Measurements from ENCODE around the gene PARVB.

Gene PARVB

DNA sequence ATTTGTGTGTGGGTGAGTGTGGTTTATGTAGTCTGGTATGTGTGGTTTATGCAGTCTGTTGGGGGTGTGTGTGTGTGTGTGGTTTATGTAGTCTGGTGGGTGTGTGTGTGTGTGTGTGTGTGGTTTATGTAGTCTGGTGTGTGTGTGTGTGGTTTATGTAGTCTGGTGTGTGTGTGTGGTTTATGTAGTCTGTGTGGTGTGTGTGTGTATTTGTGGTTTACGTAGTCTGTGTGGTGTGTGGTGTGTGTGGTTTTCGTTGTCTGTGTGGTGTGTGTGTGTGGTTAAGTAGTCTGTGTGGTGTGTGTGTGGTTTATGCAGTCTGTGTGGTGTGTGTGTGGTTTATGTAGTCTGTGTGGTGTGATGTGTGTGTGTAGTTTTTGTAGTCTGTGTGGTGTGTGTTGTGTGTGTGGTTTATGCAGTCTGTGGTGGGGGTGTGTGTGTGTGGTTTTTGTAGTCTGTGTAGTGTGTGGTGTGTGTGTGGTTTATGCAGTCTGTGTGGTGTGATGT lies 130.4 kb downstream of the PARVB start:
- DNase-seq = no peak
- Histone ChIP-seq H3K4me3 (ENCODE audit: low read depth, low read length) (no peak overlapping the region), H3K27me3 (no peaks in the 10 kb centered on the region), H3K36me3 (no peaks in the 10 kb centered on the region), H3K4me1 (no peaks in the 10 kb centered on the region), H3K9me3 (no peaks in the 10 kb centered on the region)
- TF ChIP-seq, protein P1, sequence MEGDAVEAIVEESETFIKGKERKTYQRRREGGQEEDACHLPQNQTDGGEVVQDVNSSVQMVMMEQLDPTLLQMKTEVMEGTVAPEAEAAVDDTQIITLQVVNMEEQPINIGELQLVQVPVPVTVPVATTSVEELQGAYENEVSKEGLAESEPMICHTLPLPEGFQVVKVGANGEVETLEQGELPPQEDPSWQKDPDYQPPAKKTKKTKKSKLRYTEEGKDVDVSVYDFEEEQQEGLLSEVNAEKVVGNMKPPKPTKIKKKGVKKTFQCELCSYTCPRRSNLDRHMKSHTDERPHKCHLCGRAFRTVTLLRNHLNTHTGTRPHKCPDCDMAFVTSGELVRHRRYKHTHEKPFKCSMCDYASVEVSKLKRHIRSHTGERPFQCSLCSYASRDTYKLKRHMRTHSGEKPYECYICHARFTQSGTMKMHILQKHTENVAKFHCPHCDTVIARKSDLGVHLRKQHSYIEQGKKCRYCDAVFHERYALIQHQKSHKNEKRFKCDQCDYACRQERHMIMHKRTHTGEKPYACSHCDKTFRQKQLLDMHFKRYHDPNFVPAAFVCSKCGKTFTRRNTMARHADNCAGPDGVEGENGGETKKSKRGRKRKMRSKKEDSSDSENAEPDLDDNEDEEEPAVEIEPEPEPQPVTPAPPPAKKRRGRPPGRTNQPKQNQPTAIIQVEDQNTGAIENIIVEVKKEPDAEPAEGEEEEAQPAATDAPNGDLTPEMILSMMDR (IDR thresholded peaks at IDR 0.05; ENCODE audit: low read depth, low read length) = no peak

DNA sequence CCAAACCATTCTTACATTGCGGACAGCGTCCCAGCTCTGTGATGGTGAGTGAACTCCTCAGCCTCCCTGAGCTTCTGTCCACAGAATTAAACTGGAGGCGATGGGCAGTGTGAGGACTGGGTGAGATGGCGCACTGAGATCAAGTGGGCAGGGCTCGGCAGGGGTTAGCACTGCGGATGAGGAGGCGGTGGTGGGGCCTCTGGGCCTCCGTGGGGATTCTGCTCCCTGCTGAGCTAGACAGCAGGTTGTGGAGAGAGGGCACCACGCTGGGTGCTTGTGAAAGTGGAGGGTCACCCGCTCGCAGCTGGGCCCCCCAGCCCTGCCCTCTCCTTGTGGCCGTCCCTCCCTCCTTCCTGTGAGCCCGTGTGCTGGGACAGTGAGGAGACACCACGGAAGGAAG lies 131.0 kb downstream of the PARVB start:
- TF ChIP-seq, protein P1 (IDR thresholded peaks at IDR 0.05; ENCODE audit: low read depth, low read length) = no peak
- Histone ChIP-seq H3K9me3 (no peaks in the 10 kb centered on the region), H3K4me3 (ENCODE audit: low read depth, low read length) (no peak overlapping the region), H3K4me1 (no peaks in the 10 kb centered on the region), H3K36me3 (no peaks in the 10 kb centered on the region), H3K27me3 (no peaks in the 10 kb centered on the region)
- DNase-seq = no peak

DNA sequence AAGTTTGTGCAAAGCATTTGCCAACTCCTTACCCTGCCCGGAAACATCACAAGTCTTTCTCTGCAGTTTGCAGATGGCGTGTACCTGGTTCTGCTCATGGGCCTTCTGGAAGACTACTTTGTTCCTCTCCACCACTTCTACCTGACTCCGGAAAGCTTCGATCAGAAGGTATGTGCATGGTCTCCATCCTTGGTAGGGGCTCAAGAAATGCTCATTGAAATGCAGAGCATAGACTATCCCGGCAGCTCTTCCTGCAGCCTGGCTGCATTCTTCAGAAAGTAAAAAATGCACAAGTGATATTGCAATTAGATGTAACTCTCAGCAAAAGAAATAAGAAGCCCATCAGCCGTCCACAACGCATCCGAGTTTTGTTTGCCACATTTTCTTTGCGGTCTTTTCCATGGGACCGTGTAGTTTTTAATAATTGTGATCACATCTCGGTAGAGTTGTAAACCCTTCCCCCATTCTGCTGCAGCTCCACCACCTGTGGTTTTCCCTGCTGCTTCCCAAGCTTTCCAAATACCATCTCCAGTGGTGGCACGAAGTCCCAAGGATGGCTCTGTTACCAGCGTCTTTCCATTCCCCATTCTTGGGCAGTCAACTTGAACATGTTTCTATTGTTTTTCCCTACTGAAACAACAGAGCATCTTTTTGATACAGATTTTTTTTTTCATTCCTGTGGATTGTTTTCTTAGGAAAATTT lies 134.0 kb downstream of the PARVB start:
- Histone ChIP-seq H3K4me3 (ENCODE audit: low read depth, low read length) (no peak overlapping the region), H3K27me3 (no peaks in the 10 kb centered on the region), H3K9me3 (no peaks in the 10 kb centered on the region), H3K36me3 (no peaks in the 10 kb centered on the region), H3K4me1 (no peaks in the 10 kb centered on the region)
- DNase-seq = no peak
- TF ChIP-seq, protein P1 (IDR thresholded peaks at IDR 0.05; ENCODE audit: low read depth, low read length) = no peak

DNA sequence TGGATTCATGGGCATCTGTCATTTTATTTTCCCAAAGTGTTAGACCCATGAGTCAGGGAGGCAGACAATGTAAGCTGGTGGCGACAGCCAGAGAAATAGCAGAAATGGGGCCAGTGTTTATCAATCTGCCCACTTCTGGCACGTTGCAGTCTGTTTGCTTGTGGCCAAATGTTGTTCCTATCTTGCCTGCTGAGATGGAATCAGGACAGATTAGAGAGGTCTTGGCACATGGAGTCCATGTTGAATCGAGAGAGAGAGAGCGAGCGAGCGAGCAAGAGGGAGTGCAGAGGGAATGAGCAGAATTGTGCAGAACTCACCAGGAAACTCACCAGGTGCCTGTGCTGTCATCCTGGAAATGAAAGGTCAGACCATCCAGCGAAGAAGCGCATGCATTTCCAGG lies 134.7 kb downstream of the PARVB start:
- TF ChIP-seq, protein P1 (IDR thresholded peaks at IDR 0.05; ENCODE audit: low read depth, low read length) = no peak
- Histone ChIP-seq H3K4me3 (ENCODE audit: low read depth, low read length) (no peak overlapping the region), H3K27me3 (no peaks in the 10 kb centered on the region), H3K4me1 (no peaks in the 10 kb centered on the region), H3K9me3 (no peaks in the 10 kb centered on the region), H3K36me3 (no peaks in the 10 kb centered on the region)
- no peak for DNase-seq

DNA sequence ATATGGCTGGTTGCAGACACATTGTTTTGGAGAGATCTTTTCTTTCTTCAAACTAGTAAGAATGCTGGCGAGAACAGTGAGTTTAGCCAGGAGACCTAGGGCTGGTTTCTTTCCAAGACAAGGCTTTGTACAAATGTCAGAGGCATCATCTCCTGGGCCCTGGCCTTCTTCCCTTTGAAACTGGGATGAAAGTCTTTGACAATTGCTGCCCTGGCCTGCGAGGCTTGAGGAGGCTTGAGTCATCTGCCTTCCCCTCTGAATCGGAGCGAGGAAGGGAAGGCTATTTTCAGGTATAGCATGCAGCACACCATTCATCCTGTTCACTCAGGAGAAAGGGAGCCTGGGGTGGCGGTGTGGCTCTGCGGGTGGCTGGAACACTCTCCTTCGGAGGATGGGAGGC lies 135.1 kb downstream of the PARVB start:
- no peaks in the 10 kb centered on the region for H3K27me3 ChIP-seq
- no peaks in the 10 kb centered on the region for H3K36me3 ChIP-seq
- no peak overlapping the region for H3K4me3 ChIP-seq (ENCODE audit: low read depth, low read length)
- H3K9me3 ChIP-seq = no peaks in the 10 kb centered on the region
- no peaks in the 10 kb centered on the region for H3K4me1 ChIP-seq
- TF ChIP-seq, protein P1 (IDR thresholded peaks at IDR 0.05; ENCODE audit: low read depth, low read length) = no peak
- DNase-seq = no peak

DNA sequence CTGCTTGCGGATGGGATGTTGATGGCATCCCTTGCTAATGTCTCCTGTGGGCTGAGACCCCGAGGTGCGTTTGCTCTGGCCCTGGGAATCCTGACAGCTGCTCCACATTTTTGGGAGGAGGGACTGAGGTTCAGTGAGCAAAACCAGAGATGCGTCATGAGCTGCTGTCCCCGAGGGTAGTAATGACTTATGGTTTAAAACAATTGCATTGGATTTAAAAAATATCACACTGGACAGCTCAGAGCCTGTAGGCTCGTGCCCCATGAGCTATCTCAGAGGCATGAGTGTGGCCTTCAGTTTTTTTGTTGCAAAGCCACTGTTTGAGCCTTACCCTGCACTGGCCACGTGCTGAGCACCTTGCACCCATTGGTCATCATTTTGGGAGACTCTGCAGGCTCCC lies 135.7 kb downstream of the PARVB start:
- H3K36me3 ChIP-seq = no peaks in the 10 kb centered on the region
- H3K9me3 ChIP-seq = no peaks in the 10 kb centered on the region
- DNase-seq = no peak
- no peaks in the 10 kb centered on the region for H3K27me3 ChIP-seq
- H3K4me3 ChIP-seq (ENCODE audit: low read depth, low read length) = no peak overlapping the region
- TF ChIP-seq, protein P1 (IDR thresholded peaks at IDR 0.05; ENCODE audit: low read depth, low read length) = no peak
- no peaks in the 10 kb centered on the region for H3K4me1 ChIP-seq
